CD4-positive, alpha-beta T cell treated with Interleukin-4 for 4 hours (primary cell): Measurements from ENCODE around the gene PLXDC1.
"Not testable (repeated sequence)": the region's sequence is repeated elsewhere in the genome, so short reads cannot be mapped to it uniquely, and the experiment has no call there.

Source experiments
- DNase-seq: peaks from one replicate; pipeline ENCODE4 v3.0.0-alpha.2; 2020

PLXDC1 gene

GRCh38 chr17:39178536-39178935 lies 27.1 kb upstream of the PLXDC1 start:
- no peak for DNase-seq

DNA sequence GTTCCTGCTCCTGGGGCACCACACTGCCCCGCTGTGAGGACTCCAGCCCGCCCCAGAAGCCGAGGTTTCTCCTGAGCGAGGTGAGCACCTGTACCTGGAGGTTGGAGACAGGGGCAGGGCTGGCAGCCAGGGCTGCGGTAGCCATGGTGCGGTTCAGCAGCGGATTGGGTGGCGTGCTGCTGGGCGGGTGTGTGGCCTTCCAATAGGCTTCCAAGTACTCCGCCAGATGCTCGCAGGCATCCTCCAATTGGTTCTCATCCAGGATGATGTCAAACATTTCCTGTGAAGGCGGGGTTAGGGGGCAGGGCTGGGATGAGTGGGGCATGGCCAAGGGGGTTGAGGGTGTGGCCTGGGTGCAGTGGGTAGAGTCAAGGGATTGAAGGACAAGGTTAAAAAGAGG lies 25.8 kb upstream of the PLXDC1 start:
- DNase-seq: no peak

- DNase-seq: no peak
Measured at GRCh38 chr17:39175695-39176093, 24.3 kb upstream of the PLXDC1 start.

- DNase-seq: peak; percentile 72
Measured at GRCh38 chr17:39174920-39175694, 23.7 kb upstream of the PLXDC1 start.

- DNase-seq: no peak
Measured at GRCh38 chr17:39173526-39174274, 22.3 kb upstream of the PLXDC1 start.

- no peak for DNase-seq
Measured at GRCh38 chr17:39173080-39173479, 21.6 kb upstream of the PLXDC1 start.

DNA sequence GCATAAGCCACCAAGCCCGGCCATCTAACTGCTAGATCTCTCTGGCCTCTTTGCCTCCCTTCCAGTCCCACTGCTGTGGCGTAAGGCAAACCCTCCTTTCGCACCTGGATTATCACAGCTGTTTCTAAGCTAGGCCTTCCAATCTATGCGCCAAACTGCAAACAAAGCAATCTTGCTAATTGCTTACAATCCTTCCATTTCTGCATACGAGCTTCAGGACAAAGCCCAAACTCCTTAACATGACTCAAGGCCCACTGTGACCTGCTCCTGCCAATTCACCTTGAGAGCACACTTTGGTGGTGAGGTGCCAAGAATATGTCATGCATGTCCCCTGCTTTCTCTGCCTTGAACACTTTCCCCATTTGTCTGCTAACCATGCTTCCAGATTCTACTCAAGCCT lies 20.5 kb upstream of the PLXDC1 start:
- no peak for DNase-seq

DNA sequence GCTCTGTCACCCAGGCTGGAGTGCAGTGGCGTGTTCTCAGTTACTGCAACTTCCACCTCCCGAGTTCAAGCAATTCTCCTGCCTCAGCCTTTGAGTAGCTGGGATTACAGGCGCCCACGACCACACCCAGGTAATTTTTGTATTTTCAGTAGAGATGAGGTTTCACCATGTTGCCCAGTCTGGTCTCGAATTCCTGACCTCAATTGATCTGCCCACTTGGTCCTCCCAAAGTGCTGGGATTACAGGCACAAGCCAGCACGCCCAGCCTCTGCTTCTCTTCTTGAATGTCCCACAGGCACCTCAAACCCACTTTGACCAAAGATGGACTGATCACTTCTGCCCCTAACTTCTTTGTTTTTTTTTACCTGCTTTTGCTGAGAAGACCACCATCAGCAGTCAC lies 19.1 kb upstream of the PLXDC1 start:
- no peak for DNase-seq

DNA sequence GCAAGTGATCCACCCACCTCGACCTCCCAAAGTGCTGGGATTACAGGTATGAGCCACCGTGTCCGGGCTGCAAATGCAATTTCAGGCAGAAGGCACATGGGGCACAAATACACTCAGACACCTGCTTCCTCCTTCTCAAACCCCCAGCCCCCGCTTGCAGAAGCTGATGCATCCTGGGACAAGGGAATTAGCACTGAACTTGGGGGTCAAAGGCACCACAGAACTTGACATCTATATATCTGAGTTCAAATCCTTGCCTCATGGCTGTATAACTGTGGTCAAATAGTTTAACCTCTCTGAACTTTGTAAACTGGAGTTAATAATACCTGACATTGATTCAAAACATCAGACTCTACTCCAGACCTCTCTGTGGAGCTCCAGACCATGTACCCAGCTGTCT lies 18.7 kb upstream of the PLXDC1 start:
- no peak for DNase-seq

GRCh38 chr17:39169518-39169917 lies 18.1 kb upstream of the PLXDC1 start:
- no peak for DNase-seq

- no peak for DNase-seq
Measured at GRCh38 chr17:39169101-39169500, 17.7 kb upstream of the PLXDC1 start.

DNA sequence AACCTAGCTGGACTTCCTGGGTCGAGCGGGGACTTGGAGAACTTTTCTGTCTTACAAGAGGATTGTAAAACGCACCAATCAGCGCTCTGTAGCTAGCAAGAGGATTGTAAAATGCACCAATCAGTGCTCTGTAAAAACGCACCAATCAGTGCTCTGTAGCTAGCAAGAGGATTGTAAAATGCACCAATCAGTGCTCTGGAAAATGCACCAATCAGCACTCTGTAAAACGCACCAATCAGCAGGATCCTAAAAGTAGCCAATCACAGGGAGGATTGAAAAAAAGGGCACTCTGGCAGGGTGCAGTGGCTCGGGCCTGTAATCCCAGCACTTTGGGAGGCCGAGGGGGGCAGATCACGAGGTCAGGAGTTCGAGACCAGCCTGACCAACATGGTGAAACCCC lies 17.1 kb upstream of the PLXDC1 start:
- DNase-seq: not testable (repeated sequence)

DNA sequence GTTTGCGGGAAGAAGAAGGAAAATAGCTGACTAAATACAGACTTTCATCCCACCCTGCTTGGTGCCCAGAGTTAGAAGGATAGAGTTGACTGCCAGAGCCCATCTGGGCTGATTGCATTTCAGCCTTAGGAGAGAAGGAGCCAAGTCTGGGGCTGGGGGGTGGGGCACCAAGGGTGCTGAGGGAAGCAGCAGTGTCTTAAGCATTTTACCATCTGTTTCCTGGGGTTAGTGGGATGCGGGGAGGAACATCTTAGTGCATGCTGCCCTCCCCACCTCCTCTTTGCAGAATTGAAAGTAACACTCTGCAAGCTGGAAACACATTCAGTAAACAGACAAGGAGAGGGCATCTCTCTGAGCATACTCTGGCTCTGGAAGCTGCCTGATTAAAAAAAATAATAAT lies 16.0 kb upstream of the PLXDC1 start:
- peak; percentile 16 for DNase-seq

- DNase-seq: no peak
Measured at GRCh38 chr17:39166437-39167335, 15.2 kb upstream of the PLXDC1 start.

- DNase-seq: no peak
Measured at GRCh38 chr17:39165841-39166349, 14.5 kb upstream of the PLXDC1 start, which contains the start of gene ARL5C. Gene ARL5C (minus strand): TSS chr17:39166161. CDS start chr17:39165760, 401 bp downstream.

DNA sequence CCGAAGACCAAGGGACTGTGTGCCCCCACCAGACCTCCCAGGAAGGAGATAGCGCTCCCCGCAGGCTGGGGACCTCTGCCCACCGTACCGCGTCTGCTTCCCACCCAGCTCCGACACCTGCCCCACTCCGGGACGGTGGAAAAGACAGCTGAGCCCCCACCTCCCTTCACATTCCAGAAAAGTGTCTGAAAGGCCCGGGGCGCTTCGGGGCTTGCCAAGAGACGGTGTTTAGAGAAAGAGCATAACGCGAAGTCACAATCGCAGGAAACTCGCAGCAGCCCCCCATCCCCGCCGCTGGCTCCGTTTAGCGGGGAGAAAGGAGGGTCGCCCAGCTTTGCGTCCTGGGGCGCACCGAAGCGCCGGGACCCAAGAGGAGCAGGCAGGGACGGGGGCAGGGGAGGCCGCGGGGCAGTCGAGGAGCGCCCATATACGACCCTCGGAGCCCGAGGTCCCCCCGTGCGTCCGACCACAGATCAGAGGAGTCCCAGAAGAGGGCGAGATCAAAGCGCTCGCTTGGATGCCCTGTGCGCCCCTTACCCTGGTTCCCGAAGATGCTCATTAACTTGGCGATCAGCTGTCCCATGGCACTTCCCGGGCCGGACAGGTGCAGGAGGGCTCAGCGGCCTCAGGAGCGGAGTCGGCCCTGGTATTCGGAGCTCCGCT lies 13.9 kb upstream of the PLXDC1 start:
- no peak for DNase-seq

DNA sequence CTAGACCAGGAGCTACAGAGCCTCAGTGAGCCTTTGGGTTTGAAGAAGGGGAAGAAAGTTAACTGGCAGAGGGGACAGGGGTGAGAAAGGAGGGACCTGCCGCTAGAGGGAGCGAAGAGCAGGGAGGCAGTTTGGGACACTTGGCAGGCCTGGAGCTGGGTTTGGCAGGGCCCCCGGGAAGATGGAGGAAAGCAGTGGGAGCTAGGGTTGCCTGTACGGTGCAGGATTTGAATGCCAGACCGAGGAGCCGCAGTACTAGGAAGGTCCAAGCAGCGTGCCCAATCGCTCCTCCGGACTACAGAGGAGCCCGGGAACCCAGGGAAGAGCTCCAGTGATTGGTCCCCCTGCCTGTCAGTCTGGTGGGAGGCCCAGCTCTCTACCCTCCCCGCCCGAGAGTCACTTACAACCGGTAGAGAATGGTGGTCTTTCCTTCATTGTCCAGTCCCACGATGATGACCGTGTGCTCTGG lies 13.3 kb upstream of the PLXDC1 start:
- DNase-seq: peak; percentile 81

DNA sequence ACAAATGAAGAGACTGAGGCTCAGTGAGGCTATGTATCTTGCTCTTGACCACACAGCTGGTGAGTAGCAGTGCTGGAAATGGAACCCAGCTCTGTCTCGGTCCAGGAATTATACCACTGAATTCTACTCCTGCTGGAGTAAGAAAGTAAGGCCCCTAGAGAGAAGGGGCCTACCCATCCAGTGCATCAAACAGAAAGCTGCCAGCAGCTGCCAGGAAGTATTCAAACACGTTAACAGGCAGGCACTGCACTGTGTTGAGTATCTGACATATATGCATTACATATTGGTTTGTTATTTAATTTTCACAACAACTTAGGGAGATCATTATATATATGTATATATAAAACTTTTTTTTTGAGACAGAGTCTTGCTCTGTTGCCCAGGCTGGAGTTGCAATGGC lies 10.5 kb upstream of the PLXDC1 start:
- no peak for DNase-seq

DNA sequence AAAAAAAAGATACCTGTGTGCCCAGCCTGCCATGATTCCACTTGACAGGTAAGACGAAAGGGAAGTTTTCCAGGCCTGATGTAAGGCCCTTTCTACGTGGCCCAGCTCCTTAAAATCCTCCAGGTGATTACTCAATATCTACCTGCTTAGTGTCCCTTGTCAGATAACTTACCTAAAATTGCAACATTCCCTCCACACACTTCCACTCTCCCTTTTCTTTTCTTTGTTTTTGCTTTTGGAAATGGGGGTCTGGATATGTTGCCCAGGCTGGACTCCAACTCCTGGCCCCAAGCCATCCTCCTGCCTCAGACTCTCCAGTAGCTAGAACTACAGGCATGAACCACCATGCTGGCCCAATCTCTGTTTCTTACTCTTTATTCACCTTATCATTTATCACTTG lies 7.2 kb upstream of the PLXDC1 start:
- DNase-seq: no peak

DNA sequence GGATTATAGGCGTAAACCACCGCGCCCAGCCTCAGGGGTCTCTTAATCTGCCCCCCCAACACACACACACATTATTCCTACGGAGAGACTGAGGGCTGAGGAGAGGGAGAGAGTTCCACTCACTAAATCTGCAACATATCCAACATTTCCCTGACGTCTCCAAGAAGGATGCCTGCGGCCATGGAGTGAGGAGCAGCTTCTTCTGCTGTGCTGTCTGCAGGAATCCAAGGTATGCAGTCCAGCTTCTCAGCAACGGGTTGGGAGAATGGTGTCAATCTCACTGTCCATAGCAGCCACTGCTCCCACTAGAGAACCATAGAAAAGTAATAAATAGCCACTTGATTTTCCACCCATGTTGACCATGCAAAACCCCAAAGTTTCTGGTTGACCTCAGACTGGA lies 5.1 kb upstream of the PLXDC1 start:
- no peak for DNase-seq

DNA sequence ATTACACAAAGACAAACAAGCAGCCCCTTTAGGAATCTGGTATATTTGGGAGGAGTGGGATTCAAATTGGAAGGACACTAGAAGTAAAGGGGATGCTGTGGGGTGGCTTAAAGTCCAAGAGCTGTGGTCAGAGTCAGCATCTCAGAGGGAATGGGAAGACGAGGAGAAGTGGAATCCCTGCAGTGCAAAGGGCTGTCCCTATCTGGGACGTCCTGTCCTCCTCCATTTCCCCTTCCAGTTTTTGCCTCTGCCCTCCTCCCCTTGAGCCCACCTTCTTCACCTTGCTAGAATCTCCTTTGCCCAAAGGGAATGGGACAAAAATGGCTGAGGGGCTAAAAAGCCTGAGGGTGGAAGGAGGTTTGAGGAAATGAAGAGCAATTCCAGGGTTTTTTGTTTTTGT lies 4.2 kb upstream of the PLXDC1 start:
- DNase-seq: no peak

- peak; percentile 91 for DNase-seq
Measured at GRCh38 chr17:39153599-39154051, 2.2 kb upstream of the PLXDC1 start.
